ENCODE data around the gene VPREB3. TPM values are rescaled to one million over a fixed set of nuclear protein-coding genes. Genes with fewer than 3 reads are reported as not detected.

Gene VPREB3
- polyA plus RNA-seq, 1 of the 3 experiments (the other 2 are of a cell fraction): not detected

DNA sequence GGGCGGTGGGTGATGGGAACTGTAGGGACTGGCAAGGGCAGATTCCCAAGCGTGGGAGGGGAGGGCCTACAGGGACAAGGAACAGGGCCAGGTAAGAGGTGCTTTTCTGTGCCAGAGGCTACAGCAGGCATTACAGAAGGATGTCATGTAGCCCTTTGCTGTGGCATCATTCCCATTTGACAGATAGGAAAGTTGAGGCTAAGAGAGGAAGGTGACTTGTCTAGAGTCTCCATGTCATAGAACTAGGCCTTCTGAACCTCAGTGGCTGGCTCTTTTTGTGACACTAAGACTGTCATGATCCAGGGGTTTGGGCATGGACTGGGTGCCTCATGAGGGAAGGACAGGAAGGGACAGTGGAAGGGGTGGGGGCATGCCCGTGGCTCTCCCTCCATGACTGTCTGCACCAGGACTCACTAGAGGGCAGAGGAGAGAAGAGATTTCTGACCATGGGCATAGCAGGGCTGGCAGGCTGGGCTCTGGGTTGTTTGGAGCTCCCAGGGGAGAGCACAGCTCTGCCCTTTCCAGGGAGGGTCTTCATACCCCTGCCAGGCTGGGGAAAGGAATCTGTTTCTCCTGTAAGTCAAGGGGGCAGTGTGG is 21.7 kb upstream of the VPREB3 start:
- no peaks in the 10 kb centered on the region for H3K9me2 ChIP-seq
- H3K9me3 ChIP-seq: no peaks in the 10 kb centered on the region
- H4K20me1 ChIP-seq (ENCODE audit: insufficient read depth): no peaks in the 10 kb centered on the region
- H3K36me3 ChIP-seq (replicated peaks in 1 of 2; ENCODE audit: control insufficient read depth in 1 of 2, insufficient read depth in 2 of 2, low read length in 1 of 2): peaks cover 0 to 3% of the 10 kb centered on the region in 2 experiments
- peaks cover 4 to 35% of the 10 kb centered on the region in 2 experiments; a peak in 2 of 4 replicates for H3K4me1 ChIP-seq (ENCODE audit: control insufficient read depth in 1 of 2, insufficient read depth in 2 of 2, low read depth in 1 of 2, low read length in 1 of 2)
- H3K4me2 ChIP-seq: no peak overlapping the region
- 100% methylated on average over 2 of the region's 3 CpGs for WGBS (ENCODE audit: low lambda C conversion rate)
- ChIA-PET CTCF (interaction anchor here (0.8 to 14.9 kb wide), 4 partner anchors 9 to 81 kb away, joined by 3 to 277 read pairs (median 8); partner anchors contain the start of gene SLC2A11), POLR2A (interaction anchor here (1.0 kb wide), 1 partner anchor 70 kb away, joined by 3 read pairs; no protein-coding TSS in a partner anchor)
- peaks cover 16% of the 10 kb centered on the region for H3F3A ChIP-seq (replicated peaks; ENCODE audit: insufficient read depth)
- no peak overlapping the region for H3K9ac ChIP-seq
- TF ChIP-seq REST (IDR thresholded peaks at IDR 0.05; ENCODE audit: low read depth, low read length) (no peak), FOXM1 (IDR thresholded peaks at IDR 0.05; ENCODE audit: low read depth) (no peak), RCOR1 (IDR thresholded peaks at IDR 0.05; ENCODE audit: low read length) (no peak), CHD2 (IDR thresholded peaks at IDR 0.05; ENCODE audit: low read length, partially characterized antibody) (no peak)
- TF ChIP-seq, protein P1, sequence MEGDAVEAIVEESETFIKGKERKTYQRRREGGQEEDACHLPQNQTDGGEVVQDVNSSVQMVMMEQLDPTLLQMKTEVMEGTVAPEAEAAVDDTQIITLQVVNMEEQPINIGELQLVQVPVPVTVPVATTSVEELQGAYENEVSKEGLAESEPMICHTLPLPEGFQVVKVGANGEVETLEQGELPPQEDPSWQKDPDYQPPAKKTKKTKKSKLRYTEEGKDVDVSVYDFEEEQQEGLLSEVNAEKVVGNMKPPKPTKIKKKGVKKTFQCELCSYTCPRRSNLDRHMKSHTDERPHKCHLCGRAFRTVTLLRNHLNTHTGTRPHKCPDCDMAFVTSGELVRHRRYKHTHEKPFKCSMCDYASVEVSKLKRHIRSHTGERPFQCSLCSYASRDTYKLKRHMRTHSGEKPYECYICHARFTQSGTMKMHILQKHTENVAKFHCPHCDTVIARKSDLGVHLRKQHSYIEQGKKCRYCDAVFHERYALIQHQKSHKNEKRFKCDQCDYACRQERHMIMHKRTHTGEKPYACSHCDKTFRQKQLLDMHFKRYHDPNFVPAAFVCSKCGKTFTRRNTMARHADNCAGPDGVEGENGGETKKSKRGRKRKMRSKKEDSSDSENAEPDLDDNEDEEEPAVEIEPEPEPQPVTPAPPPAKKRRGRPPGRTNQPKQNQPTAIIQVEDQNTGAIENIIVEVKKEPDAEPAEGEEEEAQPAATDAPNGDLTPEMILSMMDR (IDR thresholded peaks at IDR 0.05): peak; percentile 11; the same call in 1 of the 2 replicates
- TF ChIP-seq, protein P2, sequence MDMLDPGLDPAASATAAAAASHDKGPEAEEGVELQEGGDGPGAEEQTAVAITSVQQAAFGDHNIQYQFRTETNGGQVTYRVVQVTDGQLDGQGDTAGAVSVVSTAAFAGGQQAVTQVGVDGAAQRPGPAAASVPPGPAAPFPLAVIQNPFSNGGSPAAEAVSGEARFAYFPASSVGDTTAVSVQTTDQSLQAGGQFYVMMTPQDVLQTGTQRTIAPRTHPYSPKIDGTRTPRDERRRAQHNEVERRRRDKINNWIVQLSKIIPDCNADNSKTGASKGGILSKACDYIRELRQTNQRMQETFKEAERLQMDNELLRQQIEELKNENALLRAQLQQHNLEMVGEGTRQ (IDR thresholded peaks at IDR 0.05; ENCODE audit: borderline replicate concordance, low read depth, low read length): no peak
- no peak overlapping the region for H3K4me3 ChIP-seq (ENCODE audit: low read depth in 2 of 2, low read length in 1 of 2)
- DNase-seq: no peak
- H3K27me3 ChIP-seq (ENCODE audit: insufficient read depth): no peaks in the 10 kb centered on the region
- no peak overlapping the region for H2AFZ ChIP-seq (ENCODE audit: low read depth)
- H3K79me2 ChIP-seq (ENCODE audit: insufficient read depth): no peaks in the 10 kb centered on the region
- H3K27ac ChIP-seq (ENCODE audit: low read depth in 2 of 2, low read length in 1 of 2): no peak overlapping the region

- ChIA-PET POLR2A (interaction anchor here (0.9 to 1.6 kb wide), 4 partner anchors 12 to 76 kb away, joined by 3 to 4 read pairs (median 4); partner anchors contain the start of gene SMARCB1), CTCF (interaction anchor here (0.8 to 14.9 kb wide), 5 partner anchors 8 to 82 kb away, joined by 3 to 277 read pairs (median 11); partner anchors contain the start of gene SLC2A11)
- no peak overlapping the region; the same call in 1 of the 2 replicates for H3K4me2 ChIP-seq
- 100% methylated on average over 1 of the region's 2 CpGs for WGBS (ENCODE audit: low lambda C conversion rate)
- H3K9me2 ChIP-seq: no peaks in the 10 kb centered on the region
- no peak overlapping the region for H3K9ac ChIP-seq
- peaks cover 0 to 3% of the 10 kb centered on the region in 2 experiments for H3K36me3 ChIP-seq (replicated peaks in 1 of 2; ENCODE audit: control insufficient read depth in 1 of 2, insufficient read depth in 2 of 2, low read length in 1 of 2)
- peaks cover 4 to 34% of the 10 kb centered on the region in 2 experiments; a peak in 2 of 4 replicates for H3K4me1 ChIP-seq (ENCODE audit: control insufficient read depth in 1 of 2, insufficient read depth in 2 of 2, low read depth in 1 of 2, low read length in 1 of 2)
- no peak overlapping the region for H2AFZ ChIP-seq (ENCODE audit: low read depth)
- H3K27me3 ChIP-seq (ENCODE audit: insufficient read depth): no peaks in the 10 kb centered on the region
- no peak for TF ChIP-seq EP300 (IDR thresholded peaks at IDR 0.05; ENCODE audit: borderline replicate concordance in 1 of 2, low read depth in 1 of 2, low read length in 1 of 2)
- H3F3A ChIP-seq (replicated peaks; ENCODE audit: insufficient read depth): peaks cover 16% of the 10 kb centered on the region
- H3K27ac ChIP-seq (ENCODE audit: low read depth in 2 of 2, low read length in 1 of 2): no peak overlapping the region
- no peaks in the 10 kb centered on the region for H3K79me2 ChIP-seq (ENCODE audit: insufficient read depth)
- DNase-seq: no peak
- no peak overlapping the region for H3K4me3 ChIP-seq (ENCODE audit: low read depth in 2 of 2, low read length in 1 of 2)
- no peaks in the 10 kb centered on the region for H3K9me3 ChIP-seq
- no peaks in the 10 kb centered on the region for H4K20me1 ChIP-seq (ENCODE audit: insufficient read depth)
Observed at GRCh38 chr22:23774922-23775436, 20.8 kb upstream of the VPREB3 start.
